Loucy (cell line): ENCODE measurements around the gene IL12RB1.

Source experiments
- EZH2phosphoT487 ChIP-seq: fragments of 200-600 bp; IDR thresholded peaks from 2 replicates; pipeline ENCODE4 v1.6.1; 2018; ENCODE audit warnings: antibody characterized with exemption, mild to moderate bottlenecking, moderate library complexity, borderline replicate concordance
- TF ChIP-seq, protein P1 (sequence below): fragments of 200-600 bp; sonication (generic); conservative IDR thresholded peaks from 2 replicates; pipeline ENCODE4 v1.5.1; 2014; ENCODE audit warnings: mild to moderate bottlenecking, antibody characterized with exemption, low read length

GRCh38 chr19:18072335-18072734 lies 14.4 kb downstream of the IL12RB1 start:
- TF ChIP-seq, protein P1, sequence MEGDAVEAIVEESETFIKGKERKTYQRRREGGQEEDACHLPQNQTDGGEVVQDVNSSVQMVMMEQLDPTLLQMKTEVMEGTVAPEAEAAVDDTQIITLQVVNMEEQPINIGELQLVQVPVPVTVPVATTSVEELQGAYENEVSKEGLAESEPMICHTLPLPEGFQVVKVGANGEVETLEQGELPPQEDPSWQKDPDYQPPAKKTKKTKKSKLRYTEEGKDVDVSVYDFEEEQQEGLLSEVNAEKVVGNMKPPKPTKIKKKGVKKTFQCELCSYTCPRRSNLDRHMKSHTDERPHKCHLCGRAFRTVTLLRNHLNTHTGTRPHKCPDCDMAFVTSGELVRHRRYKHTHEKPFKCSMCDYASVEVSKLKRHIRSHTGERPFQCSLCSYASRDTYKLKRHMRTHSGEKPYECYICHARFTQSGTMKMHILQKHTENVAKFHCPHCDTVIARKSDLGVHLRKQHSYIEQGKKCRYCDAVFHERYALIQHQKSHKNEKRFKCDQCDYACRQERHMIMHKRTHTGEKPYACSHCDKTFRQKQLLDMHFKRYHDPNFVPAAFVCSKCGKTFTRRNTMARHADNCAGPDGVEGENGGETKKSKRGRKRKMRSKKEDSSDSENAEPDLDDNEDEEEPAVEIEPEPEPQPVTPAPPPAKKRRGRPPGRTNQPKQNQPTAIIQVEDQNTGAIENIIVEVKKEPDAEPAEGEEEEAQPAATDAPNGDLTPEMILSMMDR: no peak
- no peak for TF ChIP-seq EZH2phosphoT487
